GM12878 (cell line): ENCODE results near the gene IGSF8. TPM values are rescaled to one million over a fixed set of nuclear protein-coding genes. Genes with fewer than 3 reads are reported as not detected.

ENCODE experiments used
- ATAC-seq: fragments of 200-7000 bp; cut with Tn5 transposase; 3 replicates; pipeline ENCODE4 v1.9.1; 2020; ENCODE audit warnings: mild to moderate bottlenecking, moderate library complexity
- BruUV-seq: library from RNA; stranded (reverse); fragments of 400-500 nt; replicated peaks from 2 replicates; lab custom pipeline; 2021; lab: Mats Ljungman, UMichigan
- CTCF ChIA-PET: fragments of 300-600 bp; sonication (Branson Sonifier 250); formaldehyde crosslinking; extraction: SDS; loops from one replicate; lab custom pipeline; 2021; ENCODE audit warnings: inconsistent platforms; lab: Yijun Ruan, JAX
- POLR2A ChIA-PET: fragments of 350-600 bp; formaldehyde crosslinking; extraction: SDS; loops from one replicate; lab custom pipeline; 2021; ENCODE audit warnings: inconsistent platforms; lab: Charles Lee
- RAD21 ChIA-PET: fragments of 300-600 bp; sonication (Branson Sonifier 250); formaldehyde crosslinking; loops from one replicate; lab custom pipeline; 2023; ENCODE audit warnings: antibody characterized with exemption; ENCODE audit not compliant: unreplicated experiment; lab: Charles Lee
- SMC1A ChIA-PET: fragments of 300-600 bp; sonication (Branson Sonifier 250); formaldehyde crosslinking; loops from one replicate; lab custom pipeline; 2023; ENCODE audit not compliant: unreplicated experiment, uncharacterized antibody; lab: Charles Lee
- DNase-seq: peaks from one replicate; pipeline ENCODE4 v3.0.0-alpha.2; 2011; ENCODE audit warnings: low read depth, low spot score
- FAIRE-seq: peaks from 3 replicates; lab custom pipeline; 2011; peaks lifted over from hg19 to GRCh38; lab: Jason Lieb, UNC
- H2AFZ ChIP-seq: 2 replicates; pipeline ENCODE4 v1.6.0; 2011; ENCODE audit warnings: low read depth, low read length, control low read depth; ENCODE audit not compliant: control insufficient read depth
- H3K27ac ChIP-seq: 2 replicates; pipeline ENCODE4 v1.5.1; 2011; ENCODE audit warnings: control low read depth; ENCODE audit not compliant: control insufficient read depth, insufficient read depth
- H3K27me3 ChIP-seq, 2 experiments: replicated peaks in 1 of 2; 2 replicates each; pipeline versions ENCODE4 v1.6.0 to v1.6.1; 2011; ENCODE audit warnings: low read length in 1 of 2; ENCODE audit not compliant: control insufficient read depth in 2 of 2, insufficient read depth in 2 of 2
- H3K36me3 ChIP-seq, 2 experiments: 2 replicates each; pipeline ENCODE4 v1.5.1; 2011; ENCODE audit warnings: low read length in 1 of 2; ENCODE audit not compliant: control insufficient read depth in 2 of 2, insufficient read depth in 2 of 2
- H3K4me1 ChIP-seq: 2 replicates; pipeline ENCODE4 v1.6.1; 2011; ENCODE audit warnings: mild to moderate bottlenecking, low read length, moderate library complexity, mixed read lengths; ENCODE audit not compliant: control insufficient read depth, insufficient read depth
- H3K4me2 ChIP-seq: 2 replicates; pipeline ENCODE4 v1.6.0; 2011; ENCODE audit warnings: control low read depth; ENCODE audit not compliant: control insufficient read depth, insufficient read depth
- H3K4me3 ChIP-seq: fragments of 200-600 bp; sonication (generic); 2 replicates; pipeline ENCODE4 v1.5.1; 2016
- H3K79me2 ChIP-seq: 2 replicates; pipeline ENCODE4 v1.6.0; 2011; ENCODE audit warnings: low read length; ENCODE audit not compliant: control insufficient read depth, insufficient read depth
- H3K9ac ChIP-seq: 2 replicates; pipeline ENCODE4 v1.8.0; 2011; ENCODE audit warnings: low read length, control low read depth, mixed read lengths; ENCODE audit not compliant: control insufficient read depth, insufficient read depth
- H3K9me3 ChIP-seq: replicated peaks from 3 replicates; pipeline ENCODE4 v1.5.1; 2011; ENCODE audit warnings: mild to moderate bottlenecking, low read length; ENCODE audit not compliant: control insufficient read depth, insufficient read depth
- H4K20me1 ChIP-seq: 2 replicates; pipeline ENCODE4 v1.6.0; 2011; ENCODE audit not compliant: control insufficient read depth, insufficient read depth
- ATF3 ChIP-seq: IDR thresholded peaks from 2 replicates; pipeline ENCODE4 v1.6.1; 2011; ENCODE audit warnings: low read depth, mild to moderate bottlenecking, low read length, moderate library complexity, borderline replicate concordance; ENCODE audit errors: extremely low read depth
- CBFB ChIP-seq: IDR thresholded peaks from 2 replicates; pipeline ENCODE4 v1.6.1; 2016; ENCODE audit warnings: antibody characterized with exemption, low read depth
- KDM1A ChIP-seq: fragments of 200-600 bp; sonication (generic); IDR thresholded peaks from 2 replicates; pipeline ENCODE4 v1.6.1; 2016; ENCODE audit warnings: borderline replicate concordance
- LARP7 ChIP-seq: fragments of 450-650 bp; IDR thresholded peaks from 2 replicates; pipeline ENCODE4 v1.6.1; 2017; ENCODE audit warnings: mild to moderate bottlenecking
- MLLT1 ChIP-seq: fragments of 450-650 bp; IDR thresholded peaks from 2 replicates; pipeline ENCODE4 v1.6.1; 2016; ENCODE audit warnings: mild to moderate bottlenecking
- NFIC ChIP-seq: IDR thresholded peaks from 2 replicates; pipeline ENCODE4 v1.6.1; 2012; ENCODE audit warnings: low read depth, mild to moderate bottlenecking, inconsistent platforms, low read length, moderate library complexity
- POLR2AphosphoS5 ChIP-seq: IDR thresholded peaks from 2 replicates; pipeline ENCODE4 v1.6.1; 2011; ENCODE audit warnings: mild to moderate bottlenecking, low read length, inconsistent platforms
- PRDM15 ChIP-seq: fragments of 450-650 bp; formaldehyde crosslinking; IDR thresholded peaks from 2 replicates; pipeline ENCODE4 v1.4.0; 2020; ENCODE audit warnings: mild to moderate bottlenecking, moderate library complexity
- SP1 ChIP-seq: IDR thresholded peaks from one replicate; pipeline ENCODE4 v1.6.1; 2011; ENCODE audit warnings: low read depth, low read length
- SPI1 ChIP-seq: IDR thresholded peaks from 2 replicates; pipeline ENCODE4 v1.6.1; 2011; ENCODE audit warnings: low read depth, mild to moderate bottlenecking, low read length, moderate library complexity, borderline replicate concordance; ENCODE audit not compliant: insufficient read depth
- TCF12 ChIP-seq: IDR thresholded peaks from 2 replicates; pipeline ENCODE4 v1.6.1; 2011; ENCODE audit warnings: low read depth, mild to moderate bottlenecking, low read length
- TCF7 ChIP-seq: IDR thresholded peaks from 2 replicates; pipeline ENCODE4 v1.6.1; 2014; ENCODE audit warnings: antibody characterized with exemption, borderline replicate concordance
- YBX1 ChIP-seq: fragments of 450-650 bp; IDR thresholded peaks from 2 replicates; pipeline ENCODE4 v1.6.1; 2016; ENCODE audit warnings: antibody characterized with exemption
- ZNF687 ChIP-seq: fragments of 450-650 bp; IDR thresholded peaks from 2 replicates; pipeline ENCODE4 v1.6.1; 2017; ENCODE audit warnings: mild to moderate bottlenecking, moderate library complexity
- ZZZ3 ChIP-seq: IDR thresholded peaks from 2 replicates; pipeline ENCODE4 v1.6.1; 2011; ENCODE audit warnings: low read depth; ENCODE audit not compliant: control insufficient read depth, insufficient read length
- WGBS: methylation state at CpG from one replicate; pipeline ENCODE4 v1.1.6; 2016; ENCODE audit warnings: low lambda C conversion rate; ENCODE audit not compliant: insufficient replicate concordance, insufficient coverage; ENCODE audit errors: missing lambda C conversion rate; 5-methylcytosine and 5-hydroxymethylcytosine counted together
- in situ Hi-C: fragments of 300-500 bp; cut with MboI; formaldehyde crosslinking; loops from 9 replicates; pipeline ENCODE4 v1.14.3; 2018; ENCODE audit warnings: mixed read lengths
- intact Hi-C: fragments of 100-400 bp; cut with micrococcal nuclease; formaldehyde crosslinking; loops from one replicate; pipeline ENCODE4 v1.14.2; 2022; ENCODE audit not compliant: unreplicated experiment
- polyA plus RNA-seq, 11 experiments: library from polyadenylated mRNA; depleted of rRNA in 4 of 11; unstranded in 6 of 11; stranded (reverse) in 5 of 11; fragments of >200 nt; fragmentation: Nextera tagmentation in 4 of 11; fragmentation: Illumina TruSeq in 1 of 11; extraction: Ambion mirVana in 4 of 11; extraction: Trizol in 1 of 11; gene quantifications; 1 replicate in 1 of 11; 2 replicates in 10 of 11; pipeline versions ENCODE4 v1.2.1 to v1.2.3, GENCODE V29; 2011 to 2016; ENCODE audit warnings: inconsistent platforms in 2 of 11, missing spikeins in 2 of 11, low read depth in 1 of 11
- total RNA-seq, 4 experiments: library from RNA; depleted of rRNA in 3 of 4; stranded (reverse); fragments of >200 nt in 3 of 4; fragmentation: Illumina TruSeq in 1 of 4; extraction: Trizol in 1 of 4; gene quantifications; 2 replicates each; pipeline versions ENCODE4 v1.2.1 to v1.2.3, GENCODE V29; 2013 to 2021

Gene IGSF8
- total and polyA plus RNA-seq, 10 of the 15 experiments (the other 5 are each of a cell fraction or from before 2014, with no cell fraction given): 0.64 to 24.7 (median 13.9) TPM

- Histone ChIP-seq H2AFZ (no peak overlapping the region), H3K9me3 (no peaks in the 10 kb centered on the region), H3K27me3 (peaks cover 2 to 3% of the 10 kb centered on the region in 2 experiments; a peak in 2 of 4 replicates), H3K4me1 (no peaks in the 10 kb centered on the region), H3K4me2 (no peak overlapping the region), H3K4me3 (no peak overlapping the region), H3K27ac (no peak overlapping the region), H4K20me1 (no peaks in the 10 kb centered on the region), H3K79me2 (no peaks in the 10 kb centered on the region), H3K36me3 (no peaks in the 10 kb centered on the region), H3K9ac (no peak overlapping the region)
- 46% methylated on average over 20 of the region's 20 CpGs for WGBS
- BruUV-seq: no TSS peak
- CTCF ChIA-PET: no interaction called here
- SMC1A ChIA-PET: no interaction called here
- FAIRE-seq (no peak), DNase-seq (no peak), ATAC-seq (no peak)
- RAD21 ChIA-PET: no interaction called here
- POLR2A ChIA-PET: no interaction called here
- intact Hi-C loops: no loop called here
- in situ Hi-C loops: no loop called here
- TF ChIP-seq LARP7 (no peak), TCF12 (no peak), POLR2AphosphoS5 (no peak), SP1 (no peak), TCF7 (no peak), NFIC (no peak), PRDM15 (CRISPR knock-in tag) (no peak), CBFB (no peak), MLLT1 (no peak), YBX1 (no peak), ATF3 (no peak), SPI1 (no peak), KDM1A (no peak), ZNF687 (no peak), ZZZ3 (no peak)
Observed at GRCh38 chr1:160134791-160135572, 36.6 kb upstream of the IGSF8 start.
